Brain pericyte (primary cell): ENCODE results near the gene BRSK2.

Source experiments
- DNase-seq: peaks from one replicate; pipeline ENCODE4 v3.0.0-alpha.2; 2012; ENCODE audit warnings: low read depth, low spot score

The BRSK2 gene

DNA sequence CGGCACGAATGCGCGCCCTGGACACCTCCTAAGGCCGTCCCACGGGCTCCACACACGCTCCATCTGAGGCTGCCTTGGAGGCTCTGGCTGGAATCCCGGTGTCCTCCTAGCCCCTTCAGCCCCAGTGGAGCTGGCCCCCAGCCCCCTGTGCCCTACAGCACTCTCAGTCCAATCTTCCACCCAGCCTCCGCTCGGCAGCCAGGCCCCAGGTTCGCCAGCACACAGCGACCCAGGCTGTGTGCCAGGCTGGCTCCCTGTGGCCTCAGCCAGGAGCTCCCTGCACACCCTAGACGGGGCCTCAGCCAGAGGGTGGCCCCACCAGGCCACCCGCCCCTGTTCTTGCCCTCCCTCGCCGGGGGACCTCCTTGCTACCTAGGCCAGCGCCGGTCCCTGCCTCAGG, 78.3 kb downstream of the BRSK2 start:
- no peak for DNase-seq

DNA sequence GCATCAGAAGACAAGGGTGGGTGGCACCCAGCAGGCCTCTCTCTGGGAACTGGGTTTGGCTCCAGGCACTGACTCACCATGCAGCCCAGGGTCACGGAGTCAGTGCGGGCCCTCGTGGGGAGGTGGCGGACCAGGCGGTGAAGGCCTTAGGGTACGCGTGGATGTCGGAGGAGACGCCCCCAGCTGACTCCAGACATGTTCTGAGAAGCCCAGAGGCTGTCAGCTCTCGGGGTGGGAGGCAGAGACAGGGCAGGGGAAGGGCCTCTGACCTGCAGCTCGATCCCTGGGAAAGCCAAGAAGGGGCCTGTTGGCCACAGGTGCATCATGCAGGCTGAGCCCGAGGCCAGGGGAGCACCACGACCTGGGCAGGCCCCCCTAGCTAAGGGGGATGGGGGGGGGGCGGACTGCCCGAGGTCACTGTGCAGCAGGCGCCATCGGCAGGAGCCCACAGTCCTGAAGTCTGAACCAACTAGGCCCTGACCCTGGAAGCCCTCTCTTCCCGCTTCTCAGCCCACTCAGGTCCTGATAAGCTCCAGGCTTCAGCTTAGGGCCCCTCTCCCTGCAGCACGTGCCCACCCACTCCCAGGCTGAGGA, 78.8 kb downstream of the BRSK2 start:
- DNase-seq: no peak

DNA sequence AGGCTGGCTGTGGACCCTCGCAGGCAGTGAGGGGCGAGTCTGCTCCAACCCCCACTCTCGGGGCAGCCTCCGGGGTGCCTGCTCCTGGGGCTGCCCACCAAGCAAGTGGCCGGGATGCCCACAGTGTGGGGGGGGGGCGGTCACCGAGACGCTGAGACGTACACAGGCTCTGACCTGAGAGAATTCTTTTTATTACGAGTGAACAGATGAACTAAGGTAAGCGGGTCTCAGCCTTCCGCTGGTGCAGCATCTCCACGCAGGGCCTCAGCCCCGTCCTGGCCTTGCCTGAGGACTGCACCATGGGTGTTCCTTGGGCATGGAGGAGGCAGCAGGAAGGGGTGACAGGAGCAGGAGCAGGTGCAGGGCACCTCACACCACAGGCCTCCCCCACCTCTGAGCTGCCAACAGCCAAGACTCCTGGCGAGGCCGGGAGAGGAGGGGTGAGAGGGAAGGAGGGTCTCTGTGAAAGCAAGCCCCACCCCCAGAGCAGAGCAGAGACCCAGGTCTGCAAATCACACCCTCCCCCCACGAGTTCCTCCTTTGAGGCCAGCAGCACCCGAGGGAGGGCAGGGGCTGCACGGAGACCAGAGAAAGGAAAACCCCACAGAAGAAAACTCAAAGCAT, 79.7 kb downstream of the BRSK2 start:
- DNase-seq: no peak

DNA sequence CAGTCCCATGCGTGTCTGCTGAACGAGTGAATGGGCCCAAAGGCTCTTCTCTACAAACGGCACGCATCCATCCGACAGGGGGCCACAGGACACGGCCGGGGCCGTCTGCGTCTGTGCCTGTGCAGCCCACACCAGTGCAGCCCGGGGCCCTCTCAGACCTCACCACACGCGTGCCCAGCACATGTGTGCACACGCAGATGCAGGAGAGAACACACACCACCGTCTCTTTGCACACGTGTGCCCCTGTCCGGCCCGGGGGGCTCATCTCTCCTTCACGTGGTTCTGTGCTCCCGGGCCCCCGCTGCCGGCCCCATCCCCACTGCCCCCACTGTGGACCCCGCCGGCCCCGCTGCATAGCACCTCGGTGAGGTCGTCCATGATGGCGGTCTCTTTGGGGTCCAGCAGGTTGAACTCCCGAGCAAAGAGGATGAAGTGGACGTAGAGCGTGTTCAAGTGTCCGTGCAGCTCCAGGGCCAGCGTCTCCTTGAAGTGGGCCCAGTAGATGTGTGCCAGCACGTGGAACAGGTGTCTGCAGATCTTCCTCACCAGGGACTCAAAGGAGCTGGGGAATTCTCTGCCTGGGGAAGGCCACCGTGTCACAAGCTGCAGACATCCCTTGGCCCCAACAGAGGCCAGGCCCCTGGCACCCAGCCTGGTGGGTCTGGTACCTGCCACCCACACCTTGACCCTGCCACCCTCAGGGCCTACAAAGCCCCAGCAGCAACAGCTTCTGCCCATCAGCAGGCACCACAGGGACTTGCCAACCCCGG, 80.4 kb downstream of the BRSK2 start:
- DNase-seq: no peak

DNA sequence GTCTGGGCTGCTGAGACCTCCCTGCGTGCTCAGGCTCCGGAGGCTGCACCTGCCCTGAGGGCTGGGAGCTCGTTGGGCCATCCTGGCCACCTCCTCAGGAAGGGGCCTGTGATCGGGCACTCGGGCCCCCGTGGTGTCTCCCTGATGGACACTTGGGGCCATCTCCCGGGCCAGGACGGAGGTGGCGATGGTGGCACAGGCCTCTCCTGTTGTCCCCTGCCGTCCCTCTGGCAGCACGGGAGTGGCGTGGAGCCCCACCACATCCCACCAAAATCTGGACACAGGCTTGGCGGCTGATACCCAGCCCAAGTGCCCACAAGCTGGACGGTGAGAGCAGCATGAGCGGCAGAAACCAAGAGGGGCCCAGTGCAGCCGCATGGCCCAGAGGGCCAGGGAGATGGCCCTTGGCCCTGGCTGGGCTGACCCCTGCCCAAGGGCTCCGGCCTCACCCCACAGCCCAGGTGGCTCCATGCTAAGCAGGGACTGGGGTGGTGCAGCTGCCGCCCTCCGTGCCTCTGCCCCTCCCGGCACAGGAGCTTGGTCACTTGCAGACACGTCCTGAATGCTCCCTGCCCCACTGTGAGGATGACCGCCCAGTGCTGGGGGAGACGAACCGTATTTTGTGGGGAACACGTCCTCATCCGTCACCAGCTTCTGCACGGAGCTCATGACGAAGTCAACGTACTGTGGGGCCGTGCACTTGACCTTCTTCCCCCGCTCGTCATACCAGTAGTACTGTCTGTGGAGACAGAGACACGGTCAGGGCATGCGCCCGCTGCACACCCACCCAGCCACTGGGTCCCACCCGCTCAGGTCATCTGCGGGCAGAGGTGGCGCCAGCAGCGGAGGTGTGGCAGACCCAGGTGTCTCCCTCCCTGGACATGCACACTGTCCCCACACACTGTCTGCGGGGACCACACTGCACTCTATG, 81.2 kb downstream of the BRSK2 start:
- DNase-seq: no peak

DNA sequence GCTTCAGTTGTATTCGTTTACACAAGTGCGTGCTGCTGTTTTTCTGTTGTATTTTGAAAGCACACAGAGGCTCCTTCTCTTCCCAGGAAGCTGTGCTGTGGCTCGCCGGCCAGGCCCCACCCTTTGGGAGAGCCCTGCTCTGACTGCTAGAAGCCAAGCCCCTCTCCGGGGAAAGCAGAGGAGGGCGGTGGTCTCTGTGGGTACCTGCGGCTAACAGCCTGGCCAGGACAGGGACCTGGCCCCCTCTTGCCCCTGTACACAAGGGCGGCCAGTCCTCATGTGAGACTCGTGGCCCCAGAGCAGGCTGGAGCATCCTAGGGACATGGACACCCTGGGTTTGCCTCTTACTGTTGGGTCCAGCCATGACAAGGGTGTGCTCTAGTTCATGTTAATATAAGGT, 82.0 kb downstream of the BRSK2 start:
- no peak for DNase-seq

DNA sequence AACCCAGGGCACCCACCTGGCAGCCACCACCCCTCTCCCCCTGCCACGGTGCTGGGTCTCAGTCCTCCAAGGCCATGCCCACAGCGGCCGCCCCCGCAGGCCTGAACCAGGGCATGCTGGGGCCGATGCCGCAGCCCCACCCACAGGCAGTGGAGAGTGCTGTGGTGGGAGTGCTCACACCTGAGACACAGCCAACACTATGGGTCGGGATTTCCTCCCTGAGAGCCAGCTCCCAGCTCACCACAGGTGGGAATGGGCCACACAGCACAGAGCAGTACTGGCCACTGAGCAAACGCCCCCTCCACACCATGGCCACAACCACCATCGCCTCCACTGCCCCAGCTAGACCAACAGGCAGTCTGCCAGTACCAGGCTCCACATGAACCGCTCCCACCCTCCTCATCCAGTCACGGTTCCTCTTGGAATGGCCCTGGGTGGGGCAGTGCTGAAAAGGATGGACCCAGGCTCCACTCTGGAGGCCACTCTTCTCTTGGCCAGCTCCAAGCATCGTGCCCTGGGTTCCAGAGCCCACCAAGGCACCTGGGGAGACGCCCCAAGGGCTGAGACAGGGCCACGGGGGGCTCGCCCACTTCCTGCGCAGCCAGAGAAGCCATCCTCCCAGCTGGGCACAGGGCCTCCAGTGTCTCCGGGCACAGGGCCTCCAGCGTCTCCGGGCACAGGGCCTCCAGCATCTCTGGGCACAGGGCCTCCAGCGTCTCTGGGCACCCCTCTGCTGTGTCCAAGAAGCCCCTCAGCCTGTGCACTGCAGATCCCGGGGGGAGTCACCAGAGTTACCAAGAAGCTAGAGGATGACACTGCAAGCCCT, 82.7 kb downstream of the BRSK2 start:
- DNase-seq: no peak

DNA sequence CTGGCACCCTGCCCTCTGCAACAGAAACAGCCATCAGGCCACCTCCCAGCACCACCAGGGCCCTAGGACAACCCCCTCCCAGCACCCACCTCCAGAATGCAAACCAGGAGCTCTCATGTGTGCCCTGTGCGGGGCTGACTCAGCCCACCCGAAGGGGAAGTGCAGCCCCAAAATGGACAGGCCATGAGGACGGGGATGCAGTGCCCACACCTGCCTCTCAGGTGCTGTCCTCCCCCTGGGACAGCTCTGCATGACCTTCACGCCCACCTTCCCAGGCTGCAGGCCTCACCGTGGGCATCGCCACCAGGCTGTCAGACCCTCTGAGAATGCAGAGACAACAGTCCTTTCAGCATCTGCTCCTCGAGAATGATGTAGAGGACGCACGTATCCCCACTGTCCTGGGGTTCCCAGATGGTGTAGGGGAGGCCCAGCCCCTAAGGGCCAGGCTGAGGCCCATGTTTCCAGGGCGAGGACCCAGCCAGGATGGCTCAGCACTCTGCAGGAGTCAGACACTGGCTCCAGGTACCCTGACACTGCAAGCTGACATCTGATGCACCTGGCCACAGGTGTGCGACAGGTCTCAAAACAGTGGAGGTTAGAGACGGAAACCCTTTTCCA, 83.4 kb downstream of the BRSK2 start:
- DNase-seq: no peak

DNA sequence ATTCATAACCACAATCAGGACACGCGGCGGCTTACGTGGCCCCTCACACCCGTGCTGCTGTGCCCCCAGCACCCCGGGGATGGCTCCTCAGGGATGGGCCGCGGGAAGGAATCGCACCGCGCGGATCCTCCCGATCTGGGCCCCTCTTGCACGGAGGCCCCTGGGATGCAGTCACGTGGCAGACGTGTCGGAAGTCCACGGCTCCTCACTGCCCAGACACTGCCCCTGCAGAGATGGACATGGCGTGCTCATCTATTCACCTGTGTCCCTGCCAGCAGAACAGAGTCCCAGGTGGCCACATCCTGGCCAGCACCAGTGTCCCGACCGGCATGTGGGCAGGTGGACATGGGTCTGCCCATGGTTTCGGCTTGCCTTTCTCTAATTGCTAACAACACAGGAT, 84.1 kb downstream of the BRSK2 start:
- no peak for DNase-seq

DNA sequence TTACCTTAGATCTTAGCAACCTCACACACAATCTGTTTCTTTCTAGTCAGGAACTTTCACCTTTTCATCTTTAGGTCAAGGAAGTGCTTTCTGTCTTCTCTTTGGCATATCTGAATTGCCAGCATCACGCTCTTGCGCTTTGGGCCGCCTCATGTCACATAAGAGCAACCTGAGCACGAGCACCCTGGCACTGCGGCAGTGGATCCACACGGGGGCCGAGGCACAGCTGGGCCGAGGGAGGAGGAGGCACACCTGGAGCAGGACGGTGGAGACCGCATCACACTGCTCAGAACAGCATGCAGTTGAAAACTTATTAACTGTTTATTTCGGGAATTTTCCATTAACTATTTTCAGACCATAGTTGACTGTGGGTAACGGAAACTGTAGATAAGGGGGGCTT, 86.1 kb downstream of the BRSK2 start:
- no peak for DNase-seq

DNA sequence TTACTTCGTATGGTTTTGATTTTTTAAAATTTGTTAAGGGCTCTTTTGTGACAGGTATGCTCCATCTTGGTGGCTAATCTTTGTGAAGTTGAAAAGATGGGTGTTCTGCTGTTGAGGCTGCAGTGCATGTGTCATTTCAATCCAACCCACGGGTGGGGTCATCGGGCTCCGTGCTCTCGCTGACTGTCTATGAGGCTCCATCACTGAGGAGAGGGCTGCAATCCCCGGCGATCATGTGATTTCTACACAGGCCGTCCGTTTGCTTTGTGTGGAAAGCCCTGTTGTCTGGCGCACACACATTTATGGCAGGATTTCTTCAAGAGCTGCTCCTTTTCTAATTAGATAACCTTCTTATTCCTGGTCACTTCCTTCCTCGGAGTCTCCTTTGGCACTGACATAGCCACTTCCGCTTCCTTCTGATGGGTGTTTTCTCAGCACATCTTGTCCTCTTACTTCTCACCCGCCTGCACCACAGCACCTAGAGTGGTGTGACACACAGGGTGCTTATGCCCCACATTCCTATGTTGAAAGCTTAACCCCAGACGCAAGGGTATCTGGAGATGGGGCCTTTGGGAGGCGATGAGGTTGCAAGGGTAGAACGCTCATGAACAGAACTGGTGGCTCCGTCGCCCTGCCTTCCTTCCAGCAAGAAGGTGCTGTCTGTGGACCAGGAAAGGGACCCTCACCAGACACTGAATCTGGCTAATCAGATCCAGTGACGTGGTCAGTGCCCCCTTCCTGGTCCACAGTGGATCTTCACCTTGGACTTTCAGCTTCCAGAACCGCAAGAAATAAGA, 87.4 kb downstream of the BRSK2 start:
- DNase-seq: no peak

DNA sequence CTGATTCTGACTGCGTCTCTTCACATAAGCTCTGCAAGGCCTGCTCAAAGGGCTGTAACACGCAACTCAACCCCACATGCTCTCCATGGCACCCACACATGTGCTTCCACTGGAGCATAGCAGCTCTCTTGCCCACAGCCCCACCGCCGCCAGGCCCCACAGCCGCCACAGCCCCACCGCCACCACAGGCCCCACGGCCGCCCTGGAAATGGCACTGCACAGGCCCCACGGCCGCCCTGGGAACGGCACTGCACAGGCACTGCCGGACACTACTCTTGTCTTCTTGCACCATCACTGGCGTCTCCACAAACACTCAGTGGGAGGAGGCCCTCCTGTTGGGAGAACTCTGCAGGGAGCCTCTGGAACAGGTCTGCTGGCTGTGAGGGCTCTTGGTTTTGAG, 88.3 kb downstream of the BRSK2 start:
- no peak for DNase-seq

DNA sequence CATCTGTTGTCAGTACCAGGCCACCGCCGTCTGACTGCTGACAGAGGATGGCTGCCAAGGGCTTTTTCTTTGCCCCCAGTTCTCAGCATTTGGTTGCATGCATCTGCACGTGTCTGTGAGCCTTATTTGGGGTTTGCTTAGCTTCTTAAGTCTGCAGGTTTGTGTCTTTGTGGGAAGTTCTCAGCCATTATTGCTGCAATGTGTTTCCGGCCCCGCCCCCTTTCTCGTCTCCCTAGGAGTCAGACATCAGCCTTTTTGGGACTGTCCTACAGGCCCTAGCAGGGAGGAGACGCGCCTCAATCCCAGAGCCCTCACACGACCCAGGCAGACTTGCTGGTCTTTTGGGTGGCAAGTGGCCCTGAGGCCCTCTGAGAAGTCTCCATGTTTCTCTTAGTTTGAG, 88.8 kb downstream of the BRSK2 start:
- no peak for DNase-seq

DNA sequence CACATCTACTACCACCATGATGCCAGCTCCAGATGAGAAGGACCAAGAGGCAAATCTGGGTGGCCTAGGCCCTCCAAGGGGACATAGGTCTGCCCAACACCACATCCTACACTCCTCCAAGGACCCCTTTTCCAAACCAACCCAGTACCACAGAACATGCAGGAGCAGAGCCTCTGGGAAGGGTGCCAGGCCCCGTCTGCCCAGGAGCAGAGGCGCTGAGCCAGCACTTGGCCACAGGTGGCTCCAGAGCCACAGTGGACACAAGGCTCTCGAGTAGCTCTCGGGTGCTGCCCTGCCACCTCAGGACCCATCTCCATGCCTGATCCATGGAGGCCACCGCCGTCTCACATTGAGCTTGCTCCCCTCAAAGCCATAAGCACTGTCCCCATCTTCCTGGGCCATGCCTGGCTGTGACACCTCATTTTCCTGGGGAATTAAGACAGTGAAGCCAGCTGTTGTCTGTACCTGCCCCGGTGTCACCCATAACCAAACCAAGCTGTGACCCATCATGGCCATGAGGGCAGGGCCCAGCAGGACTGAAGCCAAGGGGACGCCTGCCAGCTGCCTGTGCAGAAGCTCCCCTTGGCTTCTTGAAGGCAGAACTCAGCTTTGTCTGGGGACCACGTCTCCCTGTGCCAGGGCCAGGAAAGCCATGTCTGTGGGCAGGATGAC, 89.4 kb downstream of the BRSK2 start:
- DNase-seq: no peak

DNA sequence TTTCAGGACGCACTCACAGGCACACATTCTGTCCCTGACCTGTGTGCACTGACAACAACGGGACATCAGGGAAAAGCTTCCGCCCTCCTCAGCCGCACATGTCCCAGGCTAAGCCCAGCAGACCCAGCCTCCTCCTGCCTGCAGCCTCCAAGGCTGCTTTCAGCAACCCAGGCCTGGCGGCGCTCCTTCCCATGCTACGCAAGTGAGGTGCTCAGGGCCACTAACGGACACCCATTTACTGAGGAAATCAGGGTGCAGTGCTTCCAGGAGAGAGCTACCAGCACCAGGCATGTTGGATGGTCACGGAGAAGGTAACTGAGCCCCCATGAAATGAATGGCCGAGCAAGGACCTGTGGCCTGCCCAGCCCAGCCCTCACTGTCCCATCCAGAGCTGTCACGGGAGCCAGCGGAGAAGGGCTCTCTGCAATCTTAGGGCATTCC, 90.0 kb downstream of the BRSK2 start:
- DNase-seq: no peak

DNA sequence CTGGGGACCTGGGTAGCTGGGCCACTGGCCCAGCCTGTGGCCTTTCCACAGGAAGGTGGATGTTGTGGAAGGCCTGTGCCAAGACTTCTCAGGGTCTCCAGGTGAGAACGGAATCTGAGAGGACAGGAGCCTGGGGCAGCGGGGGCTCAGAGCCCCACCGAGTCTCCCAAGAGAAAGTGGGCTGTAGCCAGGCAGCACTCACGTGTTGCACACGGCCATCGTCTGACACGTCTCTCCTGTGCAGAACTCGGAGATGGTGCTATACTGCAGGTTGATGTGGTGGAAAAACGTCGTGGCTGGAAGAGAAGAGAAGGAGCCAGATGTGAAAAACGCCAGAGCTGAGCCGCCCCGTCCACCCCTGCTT, 90.4 kb downstream of the BRSK2 start:
- DNase-seq: no peak

DNA sequence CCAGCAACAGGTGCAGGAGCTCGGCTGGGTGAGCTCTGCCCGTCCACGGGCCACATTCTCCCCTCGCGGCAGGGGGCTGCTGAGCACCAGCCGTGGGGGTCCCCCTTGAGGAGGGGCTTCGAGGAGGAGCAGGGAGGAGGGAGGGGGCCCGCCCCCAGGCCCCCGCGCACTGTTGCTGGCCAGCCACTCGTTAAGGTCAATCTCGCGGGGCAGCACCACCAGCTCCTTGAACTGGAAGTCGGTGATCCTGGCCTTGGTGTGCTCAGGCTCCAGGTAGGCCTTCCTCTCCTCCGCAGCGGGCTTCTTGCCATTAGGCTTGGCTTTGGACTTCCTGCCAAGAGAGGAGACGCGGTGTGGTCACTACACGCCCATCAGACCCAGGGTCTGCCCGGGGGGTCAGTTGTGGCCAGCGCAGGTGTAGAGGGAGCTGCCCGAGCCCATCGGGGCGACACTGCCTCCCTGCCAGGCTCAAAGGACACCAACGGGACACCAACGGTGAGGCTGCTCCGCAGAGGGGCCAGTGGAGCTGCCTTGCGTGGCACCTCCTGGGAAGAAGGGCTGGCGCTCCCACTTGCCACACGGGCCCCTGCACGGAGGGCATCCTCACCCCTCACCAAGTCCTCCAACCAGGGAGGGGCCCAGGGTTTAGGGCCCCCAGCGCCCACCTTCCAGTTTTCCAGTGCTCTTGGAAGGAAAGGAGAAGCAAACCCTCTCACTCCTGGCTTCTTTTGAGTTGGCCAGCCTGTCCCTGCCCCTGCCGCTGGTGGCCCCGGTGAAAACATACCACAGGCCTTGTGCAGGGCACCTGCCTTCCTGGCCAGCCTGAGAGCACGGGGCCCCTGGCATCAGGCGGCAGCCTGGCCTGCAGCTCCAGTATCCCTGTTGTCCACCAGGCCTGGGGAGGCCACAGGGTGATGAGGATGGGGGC, 91.1 kb downstream of the BRSK2 start:
- DNase-seq: no peak

DNA sequence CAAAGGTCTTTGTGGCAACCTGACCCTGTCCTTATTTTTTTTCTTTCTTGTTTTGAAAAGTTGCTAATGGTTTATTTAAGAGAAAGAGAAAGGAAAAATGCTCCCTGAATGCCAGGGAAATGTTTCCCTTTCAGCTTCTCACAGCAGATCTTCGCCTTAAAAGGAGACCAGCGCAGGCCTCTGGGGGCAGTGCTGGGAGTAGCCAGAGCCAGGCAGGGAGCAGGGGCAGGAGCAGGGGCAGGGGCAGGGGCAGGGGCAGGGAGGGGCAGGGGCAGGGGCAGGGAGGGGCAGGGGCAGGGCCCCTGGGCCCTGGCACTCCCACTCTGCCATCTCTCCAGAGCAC, 91.7 kb downstream of the BRSK2 start:
- no peak for DNase-seq
